K562 (cell line): Measurements from ENCODE around the gene MYOM3. TPM values are rescaled to one million over a fixed set of nuclear protein-coding genes. Genes with fewer than 3 reads are reported as not detected.

Experiments used
- ATAC-seq: fragments of 200-7000 bp; cut with Tn5 transposase; 3 replicates; pipeline ENCODE4 v1.9.1; 2020; ENCODE audit warnings: moderate library complexity
- BruUV-seq: library from RNA; stranded (reverse); fragments of 400-500 nt; replicated peaks from 2 replicates; lab custom pipeline; 2021; lab: Mats Ljungman, UMichigan
- CTCF ChIA-PET: fragments of 300-600 bp; formaldehyde crosslinking; extraction: SDS; loops from one replicate; lab custom pipeline; 2021; ENCODE audit warnings: low intra/inter-chr PET ratio; lab: Yijun Ruan, JAX
- POLR2A ChIA-PET: fragments of 300-600, 350-650 bp; sonication (Branson Sonifier 250); formaldehyde crosslinking; extraction: SDS; loops from one replicate; lab custom pipeline; 2021; ENCODE audit warnings: antibody characterized with exemption, inconsistent platforms; lab: Yijun Ruan, JAX
- DNase-seq, 4 experiments: peaks; one replicate each; pipeline versions ENCODE4 v3.0.0 to v3.0.0-alpha.2; 2011 to 2018; ENCODE audit warnings: low spot score in 3 of 4, mixed read lengths in 3 of 4; ENCODE audit errors: extremely low read depth in 1 of 4
- FAIRE-seq: peaks from 2 replicates; lab custom pipeline; 2011; peaks lifted over from hg19 to GRCh38; lab: Jason Lieb, UNC
- H2AFZ ChIP-seq: 2 replicates; pipeline ENCODE4 v1.6.0; 2011; ENCODE audit warnings: low read depth, low read length, control low read depth, inconsistent platforms
- H3K27ac ChIP-seq: fragments of 200-600 bp; 3 replicates; pipeline ENCODE4 v1.8.0; 2011; ENCODE audit warnings: low read depth, mild to moderate bottlenecking, control low read depth, inconsistent platforms, low read length, moderate library complexity, mixed read lengths; ENCODE audit errors: extremely low read depth
- H3K27me3 ChIP-seq, 2 experiments: fragments of 300-600 bp in 1 of 2; 2 replicates in 1 of 2; 3 replicates in 1 of 2; pipeline versions ENCODE4 v1.6.0 to v1.8.0; 2011; ENCODE audit warnings: inconsistent platforms in 2 of 2, low read length in 2 of 2, mild to moderate bottlenecking in 1 of 2, mixed read lengths in 1 of 2, moderate library complexity in 1 of 2; ENCODE audit not compliant: control insufficient read depth in 2 of 2, insufficient read depth in 2 of 2
- H3K36me3 ChIP-seq: fragments of 300-600 bp; 3 replicates; pipeline ENCODE4 v1.8.0; 2011; ENCODE audit warnings: mild to moderate bottlenecking, low read length, inconsistent platforms; ENCODE audit not compliant: control insufficient read depth, insufficient read depth
- H3K4me1 ChIP-seq, 2 experiments: fragments of 200-600 bp in 1 of 2; replicated peaks in 1 of 2; 2 replicates in 1 of 2; 3 replicates in 1 of 2; pipeline versions ENCODE4 v1.5.1 to v1.8.0; 2011; ENCODE audit warnings: inconsistent platforms in 2 of 2, low read length in 2 of 2, mild to moderate bottlenecking in 1 of 2, mixed read lengths in 1 of 2, moderate library complexity in 1 of 2; ENCODE audit not compliant: control insufficient read depth in 2 of 2, insufficient read depth in 2 of 2
- H3K4me2 ChIP-seq: 2 replicates; pipeline ENCODE4 v1.6.1; 2011; ENCODE audit warnings: low read length, control low read depth, inconsistent platforms, mixed read lengths; ENCODE audit not compliant: insufficient read depth
- H3K4me3 ChIP-seq: fragments of 200-600 bp; sonication (generic), shearing (Covaris generic); 2 replicates; pipeline ENCODE4 v1.5.1; 2016; ENCODE audit warnings: control low read depth, inconsistent platforms
- H3K79me2 ChIP-seq: fragments of 200-600 bp; 3 replicates; pipeline ENCODE4 v1.8.0; 2011; ENCODE audit warnings: low read length, inconsistent platforms; ENCODE audit not compliant: control insufficient read depth, insufficient read depth
- H3K9ac ChIP-seq, 2 experiments: 2 replicates each; pipeline versions ENCODE4 v1.6.0 to v1.6.1; 2011; ENCODE audit warnings: low read depth in 2 of 2, low read length in 2 of 2, control low read depth in 1 of 2, inconsistent platforms in 1 of 2, mild to moderate bottlenecking in 1 of 2, mixed read lengths in 1 of 2; ENCODE audit not compliant: insufficient read depth in 1 of 2
- H3K9me1 ChIP-seq: one replicate; pipeline ENCODE4 v1.6.0; 2011; ENCODE audit warnings: inconsistent platforms, mild to moderate bottlenecking, low read length, moderate library complexity; ENCODE audit not compliant: control insufficient read depth, insufficient read depth
- H3K9me3 ChIP-seq: replicated peaks from 2 replicates; pipeline ENCODE4 v1.5.1; 2011; ENCODE audit warnings: low read depth, low read length, inconsistent platforms; ENCODE audit not compliant: control insufficient read depth, insufficient read depth
- H4K20me1 ChIP-seq: replicated peaks from 2 replicates; pipeline ENCODE4 v1.6.1; 2011; ENCODE audit warnings: low read length, inconsistent platforms, mixed read lengths; ENCODE audit not compliant: control insufficient read depth, insufficient read depth
- C11orf30 ChIP-seq: fragments of 450-650 bp; IDR thresholded peaks from 2 replicates; pipeline ENCODE4 v1.6.1; 2016; ENCODE audit warnings: low read depth, mild to moderate bottlenecking
- IFI16 ChIP-seq: fragments of 250-450 bp; sonication (Bioruptor Pico); IDR thresholded peaks from 2 replicates; pipeline ENCODE4 v2.1.2; 2022; ENCODE audit warnings: mild to moderate bottlenecking, inconsistent platforms
- MAFG ChIP-seq: fragments of 450-650 bp; conservative IDR thresholded peaks from 2 replicates; pipeline ENCODE4 v1.6.1; 2016; ENCODE audit warnings: missing genetic modification characterization, missing compliant biosample characterization
- RBM34 ChIP-seq: fragments of 200-400 bp; formaldehyde crosslinking; IDR thresholded peaks from 2 replicates; pipeline ENCODE4 v1.6.1; 2018; ENCODE audit warnings: low read length, borderline replicate concordance; ENCODE audit not compliant: insufficient read depth
- ZBTB8A ChIP-seq: fragments of 450-650 bp; IDR thresholded peaks from 2 replicates; pipeline ENCODE4 v1.6.1; 2018; ENCODE audit warnings: mild to moderate bottlenecking, moderate library complexity; ENCODE audit not compliant: partially characterized antibody
- ZNF316 ChIP-seq: fragments of 450-650 bp; IDR thresholded peaks from 2 replicates; pipeline ENCODE4 v1.6.1; 2016
- WGBS: fragments of 100-300 bp; shearing (Covaris generic); methylation state at CpG from one replicate; pipeline ENCODE4 v1.1.6; 2016; ENCODE audit warnings: low coverage, mixed read lengths; ENCODE audit not compliant: insufficient coverage; ENCODE audit errors: missing lambda C conversion rate; 5-methylcytosine and 5-hydroxymethylcytosine counted together
- in situ Hi-C: fragments of 300-500 bp; cut with MboI; formaldehyde crosslinking; loops from 4 replicates; pipeline ENCODE4 v1.15.0; 2018; ENCODE audit warnings: inconsistent platforms, mixed read lengths
- intact Hi-C: fragments of 100-400 bp; cut with micrococcal nuclease; formaldehyde crosslinking; loops from 2 replicates; pipeline ENCODE4 v1.14.2; 2022
- polyA plus RNA-seq, 8 experiments: library from polyadenylated mRNA; depleted of rRNA in 4 of 8; stranded (reverse) in 5 of 8; unstranded in 3 of 8; fragments of >200 nt; fragmentation: Nextera tagmentation in 2 of 8; fragmentation: Illumina TruSeq in 1 of 8; extraction: Ambion mirVana in 2 of 8; extraction: Trizol in 1 of 8; gene quantifications; 2 replicates each; pipeline versions ENCODE4 v1.2.1 to v1.2.3, GENCODE V29; 2011 to 2014; ENCODE audit warnings: inconsistent platforms in 1 of 8, missing spikeins in 1 of 8
- total RNA-seq, 7 experiments: library from RNA; depleted of rRNA in 6 of 7; stranded (reverse); fragments of >200 nt in 6 of 7; fragmentation: Illumina TruSeq in 2 of 7; extraction: Trizol in 2 of 7; gene quantifications; 2 replicates each; pipeline versions ENCODE4 v1.2.1 to v1.2.3, GENCODE V29; 2011 to 2021; ENCODE audit warnings: low replicate concordance in 1 of 7

The MYOM3 gene
- total and polyA plus RNA-seq, 9 of the 15 experiments (the other 6 are each of a cell fraction or from before 2014, with no cell fraction given), result 0.01 TPM; not detected in 8

GRCh38 chr1:24020025-24020424 lies 91.9 kb downstream of the MYOM3 start:
- Histone ChIP-seq H4K20me1 (no peaks in the 10 kb centered on the region), H3K4me1 (peaks cover 6 to 9% of the 10 kb centered on the region in 2 experiments; a peak in 3 of 5 replicates), H3K9me1 (no peaks in the 10 kb centered on the region), H3K27me3 (peaks cover 7 to 19% of the 10 kb centered on the region in 2 experiments; a peak in 3 of 5 replicates), H3K36me3 (no peaks in the 10 kb centered on the region), H3K9ac (no peak overlapping the region), H3K79me2 (no peaks in the 10 kb centered on the region), H2AFZ (no peak overlapping the region), H3K27ac (no peak overlapping the region), H3K4me2 (no peak overlapping the region), H3K4me3 (no peak overlapping the region), H3K9me3 (no peaks in the 10 kb centered on the region)
- DNase-seq (peak in 1 of 4 experiments; percentile 1), ATAC-seq (no peak), FAIRE-seq (no peak)
- TF ChIP-seq MAFG (tag) (peak; percentile 55; the same call in 1 of the 2 replicates), C11orf30 (0 out of 2 replicates have a peak, but pooled peaks have one; percentile 46), ZNF316 (peak; percentile 85), ZBTB8A (no peak), IFI16 (CRISPR knock-in tag) (no peak), RBM34 (no peak)
- BruUV-seq, result no TSS peak
- ChIA-PET CTCF (no interaction called here), POLR2A (interaction anchor here (1.2 to 1.4 kb wide), 2 partner anchors 22 to 40 kb away, joined by 3 read pairs; partner anchors contain the start of gene SRSF10)
- in situ Hi-C loops (no loop called here), intact Hi-C loops (no loop called here)
- 64% methylated on average over 5 of the region's 5 CpGs for WGBS
